GM19438 (cell line): ENCODE measurements around the gene CTNNA1.
"Not testable (repeated sequence)": the region's sequence is repeated elsewhere in the genome, so short reads cannot be mapped to it uniquely, and the experiment has no call there.

Experiments
- ATAC-seq: cut with Tn5 transposase; IDR thresholded peaks from one replicate; pipeline ENCODE4 v1.9.1; 2021; ENCODE audit warnings: low read depth; ENCODE audit not compliant: unreplicated experiment

The CTNNA1 gene

DNA sequence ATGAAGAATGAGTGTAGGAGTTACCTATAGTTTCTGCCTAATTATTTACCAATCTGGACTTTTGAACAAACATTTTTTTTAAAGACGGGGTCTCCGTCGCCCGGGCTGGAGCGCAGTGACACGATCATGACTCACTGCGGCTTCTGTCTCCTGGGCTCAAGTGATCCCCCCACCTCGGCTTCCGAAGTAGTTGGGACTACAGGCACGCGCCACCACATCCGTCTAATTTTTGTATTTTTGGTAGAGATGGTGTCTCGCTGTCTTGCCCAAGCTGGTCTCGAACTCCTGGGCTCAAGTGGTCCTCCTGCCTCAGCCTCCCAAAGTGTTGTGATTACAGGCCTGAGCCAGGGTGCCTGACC is 1.5 kb downstream of the CTNNA1 start:
- no peak for ATAC-seq

DNA sequence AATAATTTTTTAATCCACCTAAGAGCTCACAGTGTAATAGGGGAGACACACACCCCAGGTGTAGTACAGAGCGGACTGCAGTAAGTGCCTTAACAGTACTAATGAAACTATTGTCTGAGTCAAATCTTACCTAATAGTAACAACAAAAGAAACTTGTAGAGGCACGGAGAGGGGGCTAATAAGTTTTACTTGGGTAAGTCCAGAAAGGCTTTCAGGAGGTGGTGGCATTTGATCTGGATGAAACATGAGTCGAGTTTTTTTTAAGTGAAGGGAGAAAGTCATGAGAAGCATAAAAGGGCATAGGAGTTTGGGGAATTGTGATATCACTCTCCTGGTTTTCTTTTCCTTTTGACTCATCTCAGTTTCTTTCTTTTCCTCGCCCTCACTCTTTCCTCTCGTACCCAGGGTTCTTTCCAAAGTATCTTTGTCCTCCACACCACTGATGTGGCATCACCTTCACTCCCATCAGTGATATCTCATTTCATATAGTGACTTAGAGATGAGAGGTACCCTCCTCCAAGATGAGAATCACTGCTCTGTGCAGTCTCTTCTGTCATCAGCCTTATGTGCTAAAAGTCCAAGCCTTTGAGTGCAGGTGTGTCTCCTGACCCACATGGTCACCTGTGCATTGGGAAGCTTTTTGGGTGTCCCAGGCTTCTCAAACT is 2.0 kb downstream of the CTNNA1 start:
- no peak for ATAC-seq

DNA sequence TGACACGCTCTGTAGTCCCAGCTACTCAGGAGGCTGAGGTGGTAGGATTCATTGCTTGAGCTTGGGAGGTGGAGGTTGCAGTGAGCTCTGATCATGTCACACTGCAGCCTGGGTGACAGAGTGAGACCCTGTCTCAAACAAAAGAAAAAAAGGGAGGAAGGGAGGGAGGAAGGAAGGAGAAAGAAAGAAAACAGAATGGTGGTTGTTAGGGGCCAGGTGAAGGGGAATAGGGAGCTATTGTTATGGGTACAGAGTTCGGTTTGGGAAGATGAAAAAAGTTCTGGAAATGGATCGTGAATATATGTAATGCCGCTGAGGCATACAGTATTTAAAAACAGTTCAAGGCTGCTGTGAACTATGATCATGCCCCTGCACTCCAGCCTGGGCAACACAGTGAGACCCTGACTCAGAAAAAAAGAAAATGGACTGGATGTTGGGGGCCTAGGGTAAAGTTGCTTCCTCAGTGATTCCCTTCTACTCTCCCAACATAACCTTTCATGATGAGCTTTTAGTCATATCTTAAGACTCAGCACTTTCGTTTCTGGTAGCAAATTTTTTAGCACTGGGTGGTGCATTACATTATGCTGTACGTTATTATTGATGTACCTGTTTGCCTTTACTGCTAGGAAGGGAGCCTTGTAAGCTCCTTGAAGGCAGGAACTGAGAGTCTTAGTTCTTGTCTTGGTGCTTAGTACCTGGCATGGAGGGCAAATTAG is 4.0 kb downstream of the CTNNA1 start:
- ATAC-seq = no peak

DNA sequence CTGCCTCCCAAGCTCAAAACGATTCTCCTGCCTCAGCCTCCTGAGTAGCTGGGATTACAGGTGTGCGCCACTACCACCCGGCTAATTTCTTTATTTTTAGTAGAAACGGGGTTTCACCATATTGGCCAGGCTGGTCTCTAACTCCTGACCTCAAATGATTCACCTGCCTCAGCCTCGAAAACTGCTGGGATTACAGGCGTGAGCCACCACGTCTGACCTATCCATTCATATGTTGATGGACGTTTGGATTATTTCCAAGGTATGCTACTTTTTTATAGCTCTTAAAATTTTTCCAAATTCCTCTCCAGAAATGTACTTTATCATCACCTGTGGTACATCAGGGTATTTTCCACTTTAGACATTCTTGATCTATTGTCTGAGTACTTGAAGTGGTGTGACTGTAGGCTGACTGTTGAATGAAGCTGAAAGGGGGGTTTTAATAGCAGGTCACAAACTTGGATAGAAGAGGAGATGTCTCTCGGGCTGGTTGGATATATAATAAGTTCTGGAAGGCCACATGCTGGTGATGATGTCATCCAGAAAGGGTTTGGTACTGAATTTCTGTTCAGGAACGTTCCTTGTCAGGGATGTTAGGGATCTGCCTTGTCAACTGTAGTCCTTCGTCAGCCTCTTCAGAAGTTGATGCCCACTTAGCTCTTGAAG is 7.4 kb downstream of the CTNNA1 start:
- ATAC-seq = no peak

DNA sequence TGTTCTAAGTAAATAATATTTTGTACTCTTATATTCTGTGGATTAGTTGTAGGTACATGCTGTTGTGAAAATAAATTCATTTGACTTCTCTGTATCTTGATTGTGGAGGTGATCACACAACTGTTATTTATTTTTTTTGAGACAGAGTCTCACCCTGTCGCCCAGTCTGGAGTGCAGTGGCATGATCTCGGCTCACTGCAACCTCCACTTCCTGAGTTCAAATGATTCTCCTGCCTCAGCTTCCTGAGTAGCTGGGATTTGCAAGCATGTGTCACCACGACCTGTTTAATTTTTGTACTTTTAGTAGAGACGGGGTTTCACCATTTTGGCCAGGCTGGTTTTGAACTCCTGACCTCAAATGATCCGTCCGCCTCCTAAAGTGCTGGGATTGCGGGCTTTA is 7.9 kb downstream of the CTNNA1 start:
- ATAC-seq = not testable (repeated sequence)

DNA sequence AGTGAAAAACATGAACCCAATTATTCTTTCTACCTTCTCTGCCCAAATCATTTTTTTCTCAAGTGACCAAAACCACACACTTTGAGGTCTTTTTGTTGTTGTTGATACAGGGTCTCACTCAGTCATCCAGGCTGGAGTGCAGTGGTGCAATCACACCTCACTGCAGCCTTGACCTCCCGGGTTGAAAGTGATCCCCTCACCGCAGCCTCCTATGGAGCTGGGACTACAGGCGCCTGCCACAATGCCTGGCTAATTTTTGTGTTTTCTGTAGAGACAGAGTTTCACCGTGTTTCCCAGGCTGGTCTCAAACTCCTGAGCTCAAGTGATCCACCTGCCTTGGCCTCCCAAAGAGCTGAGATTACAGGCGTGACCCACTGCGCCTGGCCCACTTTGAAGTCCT is 8.4 kb downstream of the CTNNA1 start:
- not testable (repeated sequence) for ATAC-seq

DNA sequence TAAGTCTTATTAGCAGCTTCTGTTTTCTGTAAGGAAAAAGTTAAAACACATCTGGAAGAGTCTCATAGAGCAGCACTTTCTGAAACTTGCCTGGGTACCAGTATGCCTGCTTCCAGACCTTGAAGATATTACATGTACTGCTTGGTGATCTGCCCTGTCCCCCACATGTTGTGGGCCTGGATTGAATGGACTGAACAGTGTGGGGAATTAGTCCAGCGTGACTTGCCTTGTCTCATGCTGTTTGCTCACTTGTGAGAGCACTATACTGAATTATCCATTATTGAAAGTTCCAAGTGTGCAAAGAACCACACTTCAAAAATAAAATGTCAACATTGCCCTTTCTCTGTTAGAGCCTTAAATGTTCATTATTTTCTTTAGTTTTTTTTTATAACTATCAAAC is 8.9 kb downstream of the CTNNA1 start:
- no peak for ATAC-seq

DNA sequence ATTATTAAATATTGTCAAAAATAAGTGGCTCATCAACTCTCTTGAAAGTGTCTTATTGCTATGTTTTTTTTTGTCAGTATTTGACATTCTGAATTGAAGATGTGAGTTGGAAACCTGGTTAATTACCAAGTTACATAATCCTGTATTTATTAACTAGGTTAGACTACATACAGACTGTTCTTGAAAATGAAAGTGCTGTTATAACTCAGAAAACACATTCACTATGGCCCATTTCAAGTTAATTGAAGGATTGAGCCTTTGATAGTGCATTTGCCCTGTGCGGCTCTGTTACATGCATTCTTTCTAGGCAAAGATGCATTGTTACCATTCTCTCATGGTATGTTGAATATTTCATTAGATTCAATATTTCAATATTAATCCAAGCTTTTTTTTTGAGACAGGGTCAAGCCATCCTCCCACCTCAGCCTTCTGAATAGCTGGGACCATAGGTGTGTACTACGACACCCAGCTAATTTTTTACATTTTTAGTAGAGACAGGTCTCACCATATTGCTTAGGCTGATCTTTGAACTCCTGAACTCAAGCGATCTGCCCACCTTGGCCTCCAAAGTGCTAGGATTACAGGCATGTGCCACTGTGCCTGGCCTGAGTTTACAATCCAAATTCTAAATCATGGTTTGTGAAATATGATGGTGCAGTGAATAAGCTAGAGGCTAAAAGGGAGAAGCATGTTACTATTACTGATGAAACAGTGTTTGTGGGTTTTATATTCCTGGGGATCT is 10.0 kb downstream of the CTNNA1 start:
- no peak for ATAC-seq

DNA sequence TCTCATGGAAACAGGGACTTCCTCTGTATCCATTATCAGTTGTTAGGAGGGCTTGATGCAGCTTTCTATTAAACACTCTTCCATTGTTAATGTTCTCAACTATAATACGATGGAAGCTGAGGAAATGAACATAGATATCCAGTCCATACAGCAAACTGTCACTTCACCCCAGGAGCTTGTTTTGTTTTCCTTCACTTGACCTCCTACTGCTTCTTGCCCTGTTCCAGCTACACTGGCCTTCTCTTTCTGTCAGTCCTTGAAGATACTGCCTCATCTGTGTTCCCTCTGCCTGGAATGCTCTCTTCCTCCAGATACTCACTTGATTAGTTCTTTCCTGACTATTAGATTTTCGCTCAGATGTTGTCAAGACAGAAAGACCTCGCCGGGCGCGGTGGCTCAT is 17.1 kb downstream of the CTNNA1 start:
- no peak for ATAC-seq

DNA sequence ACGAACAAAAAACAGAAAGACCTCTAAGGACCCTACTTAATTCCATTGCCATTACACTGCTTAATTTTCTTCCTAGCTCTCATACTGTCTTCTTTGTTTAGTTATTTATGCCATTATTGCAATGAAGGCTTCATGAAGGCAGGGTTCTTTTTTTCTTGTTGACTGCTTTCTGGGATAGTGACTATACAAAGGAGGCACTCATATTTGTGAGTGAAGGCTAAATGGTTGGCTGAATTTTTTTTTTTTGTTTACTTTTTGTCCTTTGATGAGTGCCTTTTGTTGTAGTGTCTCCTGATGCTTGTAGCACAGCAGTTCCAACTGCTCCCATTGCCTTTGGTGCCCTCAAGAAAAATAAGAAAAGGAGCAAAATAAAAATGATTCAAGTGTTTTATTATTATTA is 17.8 kb downstream of the CTNNA1 start:
- ATAC-seq = no peak

DNA sequence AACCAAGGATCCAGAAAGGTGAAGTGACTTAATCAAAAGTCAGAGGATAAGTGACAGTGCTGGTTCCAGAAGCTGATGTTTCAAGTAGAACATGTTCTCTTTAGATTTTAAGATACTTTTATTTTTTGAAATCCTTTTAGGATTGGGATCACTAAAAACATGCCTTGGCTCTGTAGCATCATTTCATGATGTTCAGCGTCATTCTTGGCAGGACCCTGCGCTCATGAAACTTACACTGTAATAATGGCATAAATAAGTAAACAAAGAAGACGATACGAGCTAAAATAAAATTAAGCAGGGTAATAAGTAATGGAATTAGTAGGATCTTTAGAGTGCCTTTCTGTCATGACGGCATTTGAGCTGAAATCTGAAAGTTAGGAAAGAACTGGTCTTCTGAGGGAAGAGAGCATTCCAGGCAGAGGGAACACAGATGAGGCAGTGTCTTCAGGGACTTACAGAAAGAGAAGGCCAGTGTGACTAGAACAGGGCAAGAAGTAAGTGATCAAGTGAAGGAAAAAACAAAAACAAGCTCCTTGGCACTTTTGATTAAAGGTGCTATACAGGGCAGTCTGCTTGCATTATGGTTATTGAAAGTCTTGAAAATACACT is 19.9 kb downstream of the CTNNA1 start:
- ATAC-seq = no peak

DNA sequence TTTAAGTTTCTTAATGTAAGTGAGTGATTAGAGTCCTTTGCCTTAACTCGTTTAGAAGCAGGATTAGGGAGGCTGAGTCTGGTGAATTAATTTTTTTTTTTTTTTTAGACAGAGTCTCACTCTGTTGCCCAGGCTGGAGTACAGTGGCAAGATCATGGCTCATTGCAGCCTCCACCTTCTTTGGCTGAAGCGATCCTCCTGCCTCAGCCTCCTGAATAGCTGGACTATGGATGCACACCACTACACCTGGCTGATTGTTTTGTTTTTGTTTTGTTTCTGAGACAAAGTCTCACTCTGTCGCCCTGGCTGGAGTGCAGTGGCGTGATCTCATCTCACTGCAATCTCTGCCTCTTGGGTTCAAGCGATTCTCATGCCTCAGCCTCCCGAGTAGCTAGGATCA is 20.4 kb downstream of the CTNNA1 start:
- ATAC-seq = not testable (repeated sequence)

DNA sequence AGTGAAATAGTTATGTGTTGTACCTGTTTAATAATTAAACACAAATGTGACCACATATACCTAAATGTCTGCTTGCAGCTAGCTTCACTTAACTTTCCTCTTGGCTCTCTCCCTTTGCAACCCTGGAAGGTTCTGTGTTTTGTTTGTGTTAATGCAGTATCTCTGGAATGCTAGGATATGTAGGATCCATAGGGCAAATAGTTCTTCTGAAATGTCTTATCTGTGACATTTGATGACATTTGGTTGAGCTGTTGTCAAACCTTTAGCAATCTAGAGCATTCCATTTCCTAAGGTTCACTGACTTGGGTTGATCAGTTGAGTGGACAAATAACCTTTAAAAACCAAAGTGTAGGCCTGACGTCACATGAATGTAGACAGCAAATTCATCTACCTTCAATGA is 21.8 kb downstream of the CTNNA1 start:
- ATAC-seq = no peak

DNA sequence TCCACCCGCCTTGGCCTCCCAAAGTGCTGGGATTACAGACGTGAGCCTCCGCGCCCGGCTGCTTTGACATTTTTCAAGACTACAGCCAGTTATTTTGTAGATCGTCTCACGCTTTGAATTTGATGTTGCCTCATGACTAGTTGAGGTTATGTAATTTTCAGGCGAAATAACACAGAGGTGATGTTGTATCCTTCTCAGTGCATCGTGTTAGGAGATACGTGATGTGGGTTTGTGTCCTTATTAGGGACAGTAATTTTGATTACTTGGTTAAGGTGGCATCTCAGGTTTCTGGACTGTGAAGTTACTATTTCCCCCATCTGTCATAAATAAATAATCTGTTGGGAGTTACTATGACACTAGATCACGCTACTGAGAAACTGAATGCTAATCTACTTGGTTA is 25.0 kb downstream of the CTNNA1 start:
- ATAC-seq = no peak

DNA sequence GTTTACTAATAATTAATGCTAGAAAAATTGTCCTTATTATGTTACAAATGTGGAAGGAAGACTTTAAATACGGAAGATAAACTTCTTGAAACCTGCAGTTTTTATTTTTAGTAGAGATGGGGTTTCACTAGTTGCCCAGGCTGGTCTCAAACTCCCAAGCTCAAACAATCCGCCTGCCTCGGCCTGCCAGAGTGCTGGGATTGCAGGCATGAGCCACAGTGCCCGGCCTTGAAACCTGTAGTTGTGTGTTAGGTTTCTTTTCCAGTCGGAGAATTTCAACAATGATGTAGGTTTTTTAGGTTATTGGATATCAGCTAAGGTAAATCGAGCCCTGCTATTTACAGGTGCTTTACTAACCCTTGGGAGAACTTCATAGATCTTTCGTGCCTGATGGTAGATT is 30.8 kb downstream of the CTNNA1 start:
- ATAC-seq = no peak

DNA sequence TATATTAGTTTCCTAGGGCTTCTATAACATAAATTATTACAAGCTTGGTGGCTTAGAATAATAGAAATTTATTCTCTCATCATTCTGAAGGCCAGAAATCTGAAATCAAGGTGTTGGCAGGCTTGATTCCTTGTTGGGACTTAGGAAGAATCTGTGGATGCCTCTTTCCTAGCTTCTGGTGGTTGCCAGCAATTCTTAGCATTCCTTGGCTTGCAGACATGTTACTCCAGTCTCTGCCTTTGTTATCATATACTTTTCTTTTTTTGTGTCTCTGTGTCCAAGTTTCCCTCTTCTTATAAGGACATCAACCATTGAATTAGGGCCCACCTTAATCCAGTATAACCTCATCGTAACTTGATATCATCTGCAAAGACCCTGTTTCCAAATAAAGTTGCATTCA is 31.4 kb downstream of the CTNNA1 start:
- no peak for ATAC-seq

DNA sequence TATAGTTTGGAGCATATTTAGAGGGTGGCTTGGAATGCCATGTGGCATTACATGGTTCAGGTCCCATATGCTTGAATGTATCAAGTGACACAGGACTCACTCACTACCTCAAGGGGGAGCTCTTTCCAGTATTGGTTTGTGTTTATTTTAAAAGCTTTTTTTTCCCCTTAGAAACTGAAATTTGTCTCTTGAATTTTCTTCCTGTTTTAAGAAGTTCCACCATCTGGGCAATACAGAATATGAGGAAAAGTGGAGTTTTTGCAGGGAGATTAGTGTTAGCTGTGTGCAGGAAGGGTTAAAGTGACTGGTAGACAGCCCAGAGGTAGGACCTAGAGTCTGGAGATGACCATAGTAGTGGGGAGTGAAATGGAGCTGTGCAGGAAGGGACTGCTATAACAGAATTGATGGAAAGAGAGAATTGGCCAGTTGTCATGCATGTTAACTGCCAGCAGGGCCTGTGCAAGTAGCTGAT is 36.6 kb downstream of the CTNNA1 start:
- ATAC-seq = no peak

DNA sequence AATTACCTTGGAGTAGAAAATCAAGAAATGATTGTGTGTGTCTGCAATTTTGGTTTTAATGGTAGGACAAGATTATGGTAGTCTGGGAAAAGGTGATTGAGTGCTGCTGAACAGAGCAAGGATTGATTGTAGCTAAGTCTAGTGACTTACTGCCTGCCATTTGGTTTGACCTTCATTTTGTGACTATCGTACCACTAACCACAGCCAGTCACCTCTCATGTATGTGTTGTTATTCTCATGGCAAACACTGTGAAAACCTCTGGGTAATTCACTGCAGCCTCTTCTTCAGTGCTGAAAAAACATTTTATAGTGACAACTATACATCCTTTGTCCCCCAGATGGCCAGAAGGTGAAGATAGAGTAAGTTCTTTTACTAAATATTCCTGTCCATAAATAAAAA is 37.5 kb downstream of the CTNNA1 start:
- ATAC-seq = no peak

DNA sequence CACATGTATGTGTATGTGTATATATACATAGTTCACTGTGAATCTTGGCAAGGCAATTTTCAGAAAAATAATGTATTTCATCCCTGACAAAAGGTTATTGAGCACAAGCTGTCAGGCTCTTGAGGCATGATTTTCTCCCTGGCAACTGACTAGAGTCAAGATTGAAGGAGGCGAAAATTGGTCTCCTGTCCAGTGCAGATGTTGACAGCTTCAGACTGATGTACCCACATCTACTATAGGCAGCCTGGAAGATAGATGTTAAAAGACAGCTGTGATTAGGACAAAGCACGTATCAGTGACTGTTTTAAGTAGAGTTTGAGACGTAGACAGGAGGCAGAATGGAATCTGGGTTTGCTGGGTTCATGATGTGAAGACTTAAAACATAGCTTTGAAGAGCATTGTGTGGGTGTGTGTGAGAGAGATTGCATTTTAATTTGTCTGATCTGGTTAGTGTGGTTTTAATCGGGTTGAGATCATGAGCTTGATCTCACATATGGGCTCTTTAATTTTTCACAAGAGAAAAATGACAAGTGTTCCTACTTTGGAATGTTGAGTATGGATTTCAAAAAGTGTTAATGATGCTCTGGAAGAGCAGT is 39.1 kb downstream of the CTNNA1 start:
- ATAC-seq = no peak

DNA sequence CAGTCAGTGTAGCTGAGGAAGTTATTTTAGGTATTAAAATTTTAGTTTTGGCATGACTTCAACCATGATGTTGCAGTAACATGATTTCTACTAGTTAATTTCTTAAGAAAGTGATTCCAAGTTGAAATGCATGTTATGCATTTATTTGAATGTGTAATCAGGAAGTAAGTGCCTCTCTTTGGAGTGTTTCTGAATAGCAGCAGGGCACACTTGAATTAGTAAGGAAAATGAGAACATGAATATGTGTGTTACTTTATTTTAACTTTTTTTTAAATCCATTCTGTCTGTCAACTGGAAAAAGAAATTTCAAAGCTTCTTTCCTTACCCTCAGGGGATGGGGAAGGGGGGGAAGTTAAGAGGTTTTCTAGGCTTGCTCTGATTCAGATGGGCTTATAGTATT is 40.4 kb downstream of the CTNNA1 start:
- no peak for ATAC-seq
